ENCODE results near the gene CAMK2A.

CAMK2A gene

GRCh38 chr5:150229571-150229970 lies 60.0 kb downstream of the CAMK2A start:
- no peak for DNase-seq

DNA sequence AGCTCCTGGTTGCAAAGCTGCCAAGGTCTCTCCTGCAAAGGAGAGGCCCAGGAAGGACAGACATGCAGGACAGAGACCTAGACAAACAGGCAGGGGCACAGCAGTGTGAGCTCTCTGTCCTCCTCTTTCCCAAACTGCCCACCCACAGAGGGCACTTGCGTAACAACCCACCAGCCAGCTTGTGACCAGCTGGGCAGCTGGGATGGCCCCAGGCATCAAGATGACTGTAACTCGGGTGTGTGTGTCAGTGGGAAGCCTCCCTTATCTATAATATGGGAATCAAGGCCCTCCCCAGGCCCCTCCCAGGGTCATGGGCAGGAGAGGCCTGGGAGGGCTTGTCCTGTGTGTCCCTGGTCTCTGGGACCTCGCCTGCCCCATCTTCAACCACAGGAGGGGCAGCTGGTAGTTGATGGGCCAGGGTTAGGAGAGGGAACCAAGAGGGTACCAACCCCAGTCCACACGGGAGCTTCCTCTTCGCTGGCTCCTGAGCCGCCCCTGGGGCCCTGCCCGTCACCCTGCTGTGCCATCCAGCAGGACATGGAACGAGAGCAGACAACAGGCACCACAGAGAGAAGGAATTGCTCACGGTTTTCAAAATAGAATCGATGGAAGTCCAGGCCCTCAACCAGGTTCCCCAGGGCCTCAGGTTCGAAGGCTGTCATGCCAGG lies 61.8 kb downstream of the CAMK2A start:
- peak; percentile 17 for DNase-seq

- peak; percentile 3 for DNase-seq
Observed at GRCh38 chr5:150227036-150227435, 62.5 kb downstream of the CAMK2A start.

DNA sequence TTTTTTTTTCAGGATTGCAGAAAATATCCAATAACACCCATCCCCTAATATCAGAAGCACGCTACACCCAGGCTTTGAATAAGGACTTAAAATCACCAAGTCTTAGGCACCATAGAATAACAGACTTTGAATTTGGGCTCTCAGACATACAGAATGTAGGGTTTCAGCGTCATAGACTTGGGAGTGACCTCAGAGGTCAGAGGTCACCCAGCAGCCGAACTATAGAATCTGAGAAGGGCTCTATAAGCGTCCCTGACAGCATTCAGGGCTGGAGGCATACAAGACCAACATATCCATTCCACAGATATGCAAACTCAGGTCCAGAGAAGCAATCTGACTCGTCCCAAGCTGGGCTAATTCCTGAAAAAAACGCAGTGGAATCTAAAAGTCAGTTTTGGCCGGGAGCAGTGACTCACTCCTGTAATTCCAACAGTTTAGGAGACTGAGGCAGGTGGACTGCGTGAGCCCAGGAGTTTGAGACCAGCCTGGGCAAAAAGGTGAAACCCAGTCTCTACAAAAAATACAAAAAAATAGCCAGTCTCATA lies 65.0 kb downstream of the CAMK2A start:
- DNase-seq: no peak

GRCh38 chr5:150223474-150223873 lies 66.1 kb downstream of the CAMK2A start:
- no peak for DNase-seq

DNA sequence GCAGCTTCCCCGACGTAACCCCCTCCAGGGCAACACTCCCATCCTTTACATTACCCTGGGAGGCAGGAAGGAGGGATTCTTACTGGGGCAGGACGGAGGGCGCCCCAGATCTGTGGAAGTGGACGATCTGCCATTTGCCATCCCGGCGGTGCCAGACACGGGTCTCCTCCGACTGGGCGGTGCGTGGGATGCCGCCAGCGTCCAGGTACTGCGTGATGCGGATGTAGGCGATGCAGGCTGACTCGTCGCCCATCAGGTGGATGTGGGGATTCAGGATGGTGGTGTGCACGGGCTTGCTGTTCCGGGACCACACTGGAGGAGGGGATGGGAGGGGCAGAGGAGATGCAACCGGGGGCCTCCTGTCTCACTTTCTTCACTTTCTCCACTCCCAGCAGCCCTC lies 66.7 kb downstream of the CAMK2A start:
- DNase-seq: no peak

GRCh38 chr5:150221471-150221870 lies 68.1 kb downstream of the CAMK2A start:
- DNase-seq: no peak

- no peak for DNase-seq
Observed at GRCh38 chr5:150219861-150220260, 69.7 kb downstream of the CAMK2A start.

DNA sequence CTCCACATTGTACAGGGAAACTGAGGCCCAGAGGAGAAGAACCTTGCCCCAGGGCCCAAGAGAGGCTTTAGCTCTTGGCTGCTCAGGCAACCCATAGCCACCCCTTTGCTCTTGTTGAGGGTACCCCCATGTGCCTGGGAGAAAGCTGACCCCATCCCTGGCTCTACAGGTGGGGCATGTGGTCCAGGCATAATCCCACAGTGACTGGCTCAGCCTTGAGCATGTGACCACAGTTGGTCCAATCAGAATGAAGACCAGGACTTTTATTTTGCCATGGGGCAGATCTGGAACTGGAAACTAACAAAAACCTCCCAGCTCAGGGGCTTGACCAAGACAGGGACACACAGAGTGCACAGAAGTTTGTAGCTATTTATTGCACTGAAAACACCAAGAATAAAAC lies 70.4 kb downstream of the CAMK2A start:
- DNase-seq: no peak

- no peak for DNase-seq
Observed at GRCh38 chr5:150218693-150219035, 70.9 kb downstream of the CAMK2A start.

GRCh38 chr5:150217873-150218692 lies 71.5 kb downstream of the CAMK2A start:
- DNase-seq: peak; percentile 71

DNA sequence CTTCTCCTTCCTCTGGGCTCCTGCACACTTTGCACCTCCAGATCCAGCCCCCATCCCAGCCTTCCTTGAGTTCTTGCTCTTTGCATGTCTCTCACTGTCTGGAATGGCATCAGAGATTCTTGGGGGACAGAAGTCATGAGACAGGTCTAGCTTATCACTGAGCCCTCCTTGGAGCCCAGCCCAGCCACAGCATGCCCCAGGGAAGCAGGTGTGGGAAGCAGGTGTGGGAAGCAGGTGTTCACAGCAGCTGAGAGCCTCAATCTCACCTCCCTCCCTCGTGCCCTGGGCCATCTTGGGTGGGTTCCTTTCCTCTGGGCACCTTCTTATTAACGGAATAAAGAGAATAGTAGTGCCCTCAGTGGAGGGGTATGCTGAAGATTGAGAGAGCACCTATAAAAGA lies 72.5 kb downstream of the CAMK2A start:
- no peak for DNase-seq

- no peak for DNase-seq
Observed at GRCh38 chr5:150215979-150216944, 73.3 kb downstream of the CAMK2A start.

GRCh38 chr5:150214289-150214688 lies 75.3 kb downstream of the CAMK2A start:
- DNase-seq: no peak

GRCh38 chr5:150213530-150213929 lies 76.0 kb downstream of the CAMK2A start:
- DNase-seq: no peak

DNA sequence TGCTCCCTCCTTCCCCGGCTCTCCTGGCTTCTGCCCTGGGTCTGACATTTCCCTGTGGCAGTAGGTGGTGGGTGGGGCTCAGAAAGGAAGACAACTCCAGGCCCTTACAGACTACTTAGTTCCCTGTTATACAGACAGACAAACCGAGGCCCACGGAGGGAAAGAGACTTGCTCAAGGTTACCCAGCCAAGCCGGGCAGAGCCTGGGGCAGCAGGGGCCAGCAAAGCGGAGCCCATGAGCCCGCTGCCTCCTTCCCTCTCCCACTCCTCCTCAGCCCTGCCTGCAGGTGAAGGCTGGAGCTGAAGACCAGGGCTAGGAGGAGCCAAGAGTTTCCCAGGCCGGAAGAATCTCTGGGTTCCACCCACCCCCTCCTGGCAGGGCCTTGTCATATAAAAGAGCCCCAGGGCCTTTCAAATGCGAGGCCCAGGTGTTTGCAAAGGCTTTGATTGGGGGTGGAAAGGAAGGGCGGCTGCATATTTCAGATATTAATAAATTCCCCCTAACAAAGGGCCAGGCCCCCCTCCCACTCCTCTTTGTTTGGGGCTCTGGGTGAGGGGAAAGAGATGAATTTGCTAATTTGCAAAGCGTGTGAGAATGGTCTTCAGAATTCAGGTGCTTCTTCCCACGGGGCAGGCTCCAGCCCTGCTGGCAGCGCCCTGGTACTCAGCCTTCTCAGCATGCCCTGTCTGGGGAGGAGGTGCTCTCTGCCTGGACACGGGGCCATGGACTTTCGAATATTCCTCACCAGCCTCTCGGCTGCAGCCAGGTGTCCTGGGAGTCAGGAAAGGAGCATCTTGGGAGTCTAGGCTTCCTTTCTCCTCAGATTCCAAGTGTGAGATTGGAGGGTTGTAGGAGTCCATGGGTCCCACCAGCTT lies 78.2 kb downstream of the CAMK2A start:
- DNase-seq: no peak

- DNase-seq: no peak
Observed at GRCh38 chr5:150210644-150211043, 78.9 kb downstream of the CAMK2A start.

DNA sequence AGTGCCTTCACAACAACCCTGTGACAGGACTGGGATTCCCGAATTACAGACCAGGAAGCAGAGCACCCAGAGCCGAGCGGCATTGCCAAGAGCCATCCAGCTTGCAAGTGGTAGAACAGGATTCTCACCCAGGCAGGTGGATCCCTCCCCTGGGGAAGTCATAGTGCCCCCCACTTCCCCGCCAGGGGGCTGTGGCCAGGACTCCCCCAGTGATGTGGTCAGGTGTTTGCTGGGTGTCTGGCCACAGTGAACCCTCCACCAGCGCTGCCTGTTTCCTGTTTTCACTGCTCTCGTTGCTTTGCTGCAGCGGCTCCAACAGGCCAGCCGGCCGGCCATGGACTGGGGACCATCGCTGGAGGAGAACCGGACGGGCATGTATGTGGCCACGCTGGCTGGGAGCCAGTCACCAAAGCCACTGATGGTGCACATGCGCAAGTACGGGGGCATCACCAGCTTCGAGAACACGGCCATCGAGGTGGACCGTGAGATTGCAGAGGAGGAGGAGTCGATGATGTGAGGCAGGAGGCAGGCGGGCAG lies 80.4 kb downstream of the CAMK2A start:
- peak; percentile 4 for DNase-seq

- no peak for DNase-seq
Observed at GRCh38 chr5:150208187-150209098, 81.1 kb downstream of the CAMK2A start.

DNA sequence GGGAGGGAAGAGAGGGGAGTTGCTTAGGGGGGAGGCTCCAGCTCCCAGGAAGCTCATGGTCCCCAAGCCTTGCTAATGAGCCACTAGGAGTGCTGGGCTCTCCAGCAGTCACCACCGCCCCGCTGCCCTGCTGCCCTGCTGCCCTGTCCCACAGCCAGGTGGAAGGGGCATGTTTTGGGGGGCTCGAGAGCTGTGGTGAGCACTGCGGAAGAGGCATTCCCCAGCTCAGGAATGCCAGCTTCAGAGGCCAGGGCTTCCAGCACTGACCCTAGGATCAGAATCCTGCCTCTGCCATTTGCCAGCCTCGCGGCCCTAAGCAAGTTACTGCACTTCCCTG lies 82.8 kb downstream of the CAMK2A start:
- no peak for DNase-seq
